SK-N-SH treated with all-trans-retinoic acid at 6 μM for 48 hours (cell line): Measurements from ENCODE around the gene PDAP1.
"Not testable (repeated sequence)": the region's sequence is repeated elsewhere in the genome, so short reads cannot be mapped to it uniquely, and the experiment has no call there.

ENCODE experiments used
- ARNTL ChIP-seq: fragments of 450-650 bp; formaldehyde crosslinking; IDR thresholded peaks from 2 replicates; pipeline ENCODE4 v1.5.0; 2020; ENCODE audit warnings: low read depth, mild to moderate bottlenecking, moderate library complexity, borderline replicate concordance
- BACH2 ChIP-seq: fragments of 250-450 bp; sonication (Bioruptor Pico); IDR thresholded peaks from 2 replicates; pipeline ENCODE4 v1.9.0; 2021; ENCODE audit warnings: mild to moderate bottlenecking, borderline replicate concordance
- CREB5 ChIP-seq: fragments of 250-450 bp; sonication (Bioruptor Pico); IDR thresholded peaks from 2 replicates; pipeline ENCODE4 v1.5.1; 2020; ENCODE audit warnings: low read depth, mild to moderate bottlenecking, moderate library complexity
- CSRNP3 ChIP-seq: fragments of 250-450 bp; sonication (Bioruptor Pico); IDR thresholded peaks from 2 replicates; pipeline ENCODE4 v1.5.1; 2021; ENCODE audit warnings: mild to moderate bottlenecking, moderate library complexity
- ESRRG ChIP-seq: fragments of 250-450 bp; sonication (Bioruptor Pico); IDR thresholded peaks from 2 replicates; pipeline ENCODE4 v1.6.1; 2021; ENCODE audit warnings: mild to moderate bottlenecking
- PATZ1 ChIP-seq: fragments of 250-450 bp; sonication (Bioruptor Pico); IDR thresholded peaks from 2 replicates; pipeline ENCODE4 v1.8.0; 2020; ENCODE audit warnings: mild to moderate bottlenecking, moderate library complexity, borderline replicate concordance
- TCF4 ChIP-seq: fragments of 250-450 bp; sonication (Bioruptor Pico); IDR thresholded peaks from 2 replicates; pipeline ENCODE4 v1.8.0; 2021; ENCODE audit warnings: mild to moderate bottlenecking, moderate library complexity, borderline replicate concordance
- TOX ChIP-seq: fragments of 250-450 bp; sonication (Bioruptor Pico); IDR thresholded peaks from 2 replicates; pipeline ENCODE4 v1.8.0; 2021; ENCODE audit warnings: mild to moderate bottlenecking, moderate library complexity, borderline replicate concordance
- TSHZ2 ChIP-seq: fragments of 250-450 bp; sonication (Bioruptor Pico); IDR thresholded peaks from 2 replicates; pipeline ENCODE4 v1.5.0; 2020; ENCODE audit warnings: mild to moderate bottlenecking, moderate library complexity
- ZFP3 ChIP-seq: fragments of 250-450 bp; sonication (Bioruptor Pico); IDR thresholded peaks from 2 replicates; pipeline ENCODE4 v1.5.0; 2020; ENCODE audit warnings: mild to moderate bottlenecking, moderate library complexity
- ZFP30 ChIP-seq: fragments of 450-650 bp; formaldehyde crosslinking; IDR thresholded peaks from 2 replicates; pipeline ENCODE4 v1.5.0; 2022; ENCODE audit warnings: mild to moderate bottlenecking, moderate library complexity
- ZNF565 ChIP-seq: fragments of 450-650 bp; formaldehyde crosslinking; conservative IDR thresholded peaks from 2 replicates; pipeline ENCODE4 v1.5.0; 2020; ENCODE audit warnings: low read depth, mild to moderate bottlenecking, moderate library complexity
- ZNF8 ChIP-seq: fragments of 450-650 bp; formaldehyde crosslinking; IDR thresholded peaks from 2 replicates; pipeline ENCODE4 v1.5.0; 2020; ENCODE audit warnings: mild to moderate bottlenecking, moderate library complexity

- TF ChIP-seq CREB5 (CRISPR knock-in tag); ESRRG (CRISPR knock-in tag); ZNF565 (CRISPR knock-in tag); ZFP30 (CRISPR knock-in tag); ZNF8 (CRISPR knock-in tag); BACH2 (CRISPR knock-in tag); PATZ1 (CRISPR knock-in tag); ARNTL (CRISPR knock-in tag); TOX (CRISPR knock-in tag); ZFP3 (CRISPR knock-in tag); CSRNP3 (CRISPR knock-in tag); TSHZ2; TCF4 (CRISPR knock-in tag): not testable (repeated sequence)
These were observed 28.7 kb downstream of the PDAP1 start for GRCh38 chr7:99379693-99380031.
